Stimulated activated CD8-positive, alpha-beta memory T cell treated with anti-CD3 and anti-CD28 coated beads, Interleukin-7, amount 100 ng/mL, for 24 hours (primary cell): ENCODE data around the gene XNDC1N.
A peak's percentile ranks its signal among the peaks of the same experiment; 100 is the strongest.
"Not testable (repeated sequence)": the region's sequence is repeated elsewhere in the genome, so short reads cannot be mapped to it uniquely, and the experiment has no call there.

ENCODE experiments used
- DNase-seq: peaks from one replicate; pipeline ENCODE4 v3.0.0-alpha.2; 2020; ENCODE audit warnings: low read depth

Gene XNDC1N

DNA sequence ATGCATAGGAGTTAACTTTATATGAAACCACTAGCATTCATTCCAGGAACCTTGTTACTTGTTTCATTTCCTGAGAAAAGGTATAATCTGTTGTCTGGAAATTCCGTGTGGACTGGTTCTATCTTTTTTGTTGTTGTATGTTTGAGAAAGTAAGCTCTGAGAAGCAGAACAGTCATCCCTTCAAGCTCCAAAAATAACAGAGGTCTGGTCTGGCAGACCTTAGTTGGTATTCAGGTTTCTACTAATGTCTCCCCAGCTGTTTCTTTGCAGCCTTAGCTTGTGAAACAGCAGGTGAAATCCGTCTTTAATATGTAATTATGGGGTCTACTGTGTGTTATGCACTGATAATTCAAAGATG is 2.8 kb upstream of the XNDC1N start:
- DNase-seq = no peak

DNA sequence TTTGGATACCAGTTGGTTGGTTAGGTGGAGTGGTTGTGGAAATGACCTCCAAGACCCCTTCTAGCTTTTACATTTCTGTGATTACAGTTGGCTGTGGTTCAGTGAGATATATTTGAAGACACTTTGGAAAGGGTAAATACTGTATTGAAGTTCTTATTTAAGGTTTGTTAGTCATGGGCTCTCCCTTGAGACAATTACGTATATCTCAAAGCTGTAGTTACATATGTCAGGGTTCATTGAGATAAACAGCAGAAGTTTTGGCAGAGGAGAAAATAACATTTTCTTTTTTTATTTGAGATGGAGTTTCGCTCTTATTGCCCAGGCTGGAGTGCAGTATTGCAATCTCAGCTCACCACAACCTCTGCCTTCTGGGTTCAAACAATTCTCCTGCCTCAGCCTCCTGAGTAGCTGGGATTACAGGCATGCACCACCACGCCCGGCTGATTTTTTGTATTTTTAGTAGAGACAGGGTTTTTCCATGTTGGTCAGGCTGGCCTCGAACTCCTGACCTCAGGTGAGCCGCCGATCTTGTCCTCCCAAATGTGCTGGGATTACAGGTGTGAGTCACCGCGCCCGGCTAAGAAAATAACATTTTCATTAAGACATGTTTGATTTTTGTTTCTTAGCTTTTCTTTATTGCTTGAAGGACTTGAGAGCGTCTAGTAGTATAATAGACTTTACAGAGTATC is 2.3 kb upstream of the XNDC1N start:
- no peak for DNase-seq

DNA sequence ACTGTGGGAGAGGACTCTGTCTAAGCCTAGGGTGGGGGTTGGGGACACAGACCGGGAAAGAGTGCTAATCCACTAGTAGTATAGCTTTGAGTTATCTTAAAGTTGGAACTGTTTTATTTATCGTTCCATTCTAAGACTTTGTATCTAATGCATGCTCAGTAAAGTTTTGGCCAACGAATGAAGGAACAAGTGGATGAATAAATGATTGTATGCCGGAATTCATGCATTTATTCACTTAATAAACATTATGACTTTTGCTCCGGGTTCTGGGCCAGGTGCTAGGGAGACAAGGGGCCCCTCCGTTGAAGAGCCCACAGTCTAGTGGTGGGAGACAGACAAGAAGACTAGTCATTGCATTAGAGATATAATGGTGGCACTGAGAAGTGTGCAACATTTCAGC is 1.1 kb upstream of the XNDC1N start:
- DNase-seq = no peak

- peak; percentile 98 for DNase-seq
Observed at GRCh38 chr11:71928737-71929443, 496 bp upstream of the XNDC1N start, which contains the start of gene RNF121. TSS of gene RNF121 (plus strand) at chr11:71929046. CDS start at chr11:71929062, 16 bp downstream.

DNA sequence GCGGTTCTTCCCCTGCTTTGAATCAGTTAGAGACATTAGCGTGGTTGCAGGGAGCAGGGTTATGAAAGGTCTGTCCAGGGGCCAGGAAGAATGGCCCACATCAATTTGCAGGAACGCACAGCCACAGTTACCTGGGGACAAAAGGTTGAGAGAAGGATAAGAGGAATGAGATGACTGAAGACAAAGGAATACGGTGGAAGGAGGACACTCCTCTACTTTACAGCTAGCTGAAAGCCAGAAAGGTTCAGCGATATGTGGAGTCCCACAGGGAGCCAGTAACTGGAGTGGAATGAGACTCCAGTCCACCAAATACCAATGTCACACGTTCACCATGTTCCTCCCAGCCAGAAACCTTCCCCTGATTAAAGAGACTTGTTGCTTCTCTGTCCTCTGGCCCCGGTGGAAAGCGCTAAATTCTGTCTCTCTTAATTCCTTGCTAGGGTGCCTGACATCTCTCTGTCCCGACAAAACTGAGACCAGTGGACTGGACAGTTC is 10.7 kb downstream of the XNDC1N start:
- no peak for DNase-seq

DNA sequence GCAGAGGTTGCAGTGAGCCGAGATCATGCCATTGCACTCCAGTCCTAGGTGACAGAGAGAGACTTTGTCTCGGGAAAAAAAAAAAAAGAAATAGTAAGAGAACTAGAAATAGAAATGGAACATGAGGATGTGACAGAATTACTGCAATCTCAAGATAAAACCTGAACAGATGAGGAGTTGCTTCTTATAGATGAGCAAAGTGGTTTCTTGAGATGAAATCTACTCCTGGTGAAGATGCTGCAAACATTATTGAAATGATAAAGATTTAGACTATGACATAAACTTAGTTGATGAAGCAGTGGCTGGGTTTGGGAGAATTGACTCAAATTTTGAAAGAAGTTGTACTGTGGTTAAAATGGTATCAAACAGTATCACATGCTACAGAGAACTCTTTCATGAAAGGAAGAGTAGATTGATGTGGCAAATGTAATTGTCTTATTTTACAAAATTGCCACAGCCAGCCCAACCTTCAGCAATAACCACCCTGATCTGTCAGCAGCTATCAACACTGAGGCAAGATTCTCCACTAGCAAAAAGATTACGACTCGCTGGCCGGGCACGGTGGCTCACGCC is 13.7 kb downstream of the XNDC1N start:
- DNase-seq = no peak

DNA sequence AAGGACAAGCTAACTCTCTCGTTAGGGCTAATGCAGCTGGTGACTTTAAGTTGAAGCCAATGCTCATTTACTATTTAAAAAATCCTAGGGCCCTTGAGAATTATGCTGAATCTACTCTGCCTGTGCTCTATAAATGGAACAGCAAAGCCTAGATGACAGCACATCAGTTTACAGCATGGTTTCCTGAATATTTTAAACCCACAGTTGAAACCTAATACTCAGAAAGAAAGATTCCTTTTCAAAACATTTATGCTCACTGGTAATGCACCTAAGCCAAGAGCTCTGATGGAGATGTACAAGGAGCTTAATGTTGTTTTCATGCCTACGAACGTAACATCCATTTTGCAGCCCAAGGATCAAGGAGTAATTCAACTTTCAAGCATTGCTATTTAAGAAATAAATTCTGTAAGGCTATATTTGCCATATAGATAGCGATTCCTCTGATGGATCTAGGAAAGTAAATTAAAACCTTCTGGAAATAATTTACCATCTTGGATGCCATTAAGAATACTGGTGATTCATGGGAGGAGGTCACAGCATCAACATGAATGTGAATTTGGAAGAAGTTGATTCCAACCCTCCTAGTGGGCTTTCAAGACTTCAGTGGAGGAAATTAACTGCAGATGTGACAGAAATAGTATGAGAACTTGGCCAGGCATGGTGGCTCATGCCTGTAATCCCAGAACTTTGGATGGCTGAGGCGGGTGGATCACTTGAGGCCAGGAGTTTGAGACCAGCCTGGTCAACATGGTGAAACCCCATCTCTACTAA is 14.5 kb downstream of the XNDC1N start:
- DNase-seq = no peak

- DNase-seq = not testable (repeated sequence)
Observed at GRCh38 chr11:71911986-71912340, 16.4 kb downstream of the XNDC1N start.

DNA sequence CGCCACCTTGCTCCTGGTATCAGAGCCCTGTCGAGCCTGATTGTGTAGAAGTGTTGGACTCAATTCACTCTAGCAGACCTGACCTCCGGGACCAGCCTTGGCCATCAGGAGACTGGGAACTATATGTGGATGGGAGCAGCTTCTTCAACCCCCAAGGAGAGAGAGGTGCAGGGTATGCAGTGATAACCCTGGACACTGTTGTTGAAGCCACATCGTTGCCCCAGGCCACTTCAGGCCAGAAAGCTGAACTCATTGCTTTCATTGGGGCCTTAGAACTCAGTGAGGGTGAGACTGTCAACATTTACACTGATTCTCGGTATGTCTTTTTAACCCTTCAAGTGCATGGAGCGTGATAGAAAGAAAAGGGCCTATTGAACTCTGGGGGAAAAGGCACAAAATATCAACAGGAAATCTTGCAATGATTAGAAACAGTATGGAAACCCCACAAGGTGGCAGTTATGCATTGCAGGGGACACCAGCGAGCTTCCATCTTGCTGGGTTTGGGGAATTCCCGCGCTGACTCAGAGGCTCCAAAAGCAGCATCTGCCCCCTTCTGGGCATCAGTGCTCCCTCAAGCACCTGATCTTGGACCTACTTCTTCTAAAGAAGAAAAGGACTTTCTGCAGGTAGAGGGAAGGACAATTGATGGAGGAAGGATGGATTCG is 16.9 kb downstream of the XNDC1N start:
- DNase-seq = peak; percentile 49

GRCh38 chr11:71910775-71911174 is 17.6 kb downstream of the XNDC1N start:
- not testable (repeated sequence) for DNase-seq

DNA sequence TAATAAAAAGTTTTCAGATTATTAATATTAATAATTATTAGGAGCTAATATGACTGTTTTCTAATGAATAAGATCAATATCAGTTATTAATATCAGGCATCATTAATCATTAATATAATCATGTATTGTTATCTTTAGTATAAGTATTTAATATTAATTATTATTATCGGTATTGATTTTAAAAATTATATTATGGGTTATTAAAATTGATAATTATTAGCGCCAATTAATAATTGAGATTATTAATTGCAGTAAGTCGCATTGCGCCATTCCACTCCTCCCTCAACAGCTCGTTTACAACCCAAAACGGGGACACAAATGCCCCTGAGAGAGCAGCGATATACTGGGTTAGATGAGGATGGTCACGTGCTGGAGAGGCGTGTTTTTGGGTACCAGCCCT is 20.2 kb downstream of the XNDC1N start:
- no peak for DNase-seq

GRCh38 chr11:71901137-71901536 is 27.3 kb downstream of the XNDC1N start:
- DNase-seq = not testable (repeated sequence)

DNA sequence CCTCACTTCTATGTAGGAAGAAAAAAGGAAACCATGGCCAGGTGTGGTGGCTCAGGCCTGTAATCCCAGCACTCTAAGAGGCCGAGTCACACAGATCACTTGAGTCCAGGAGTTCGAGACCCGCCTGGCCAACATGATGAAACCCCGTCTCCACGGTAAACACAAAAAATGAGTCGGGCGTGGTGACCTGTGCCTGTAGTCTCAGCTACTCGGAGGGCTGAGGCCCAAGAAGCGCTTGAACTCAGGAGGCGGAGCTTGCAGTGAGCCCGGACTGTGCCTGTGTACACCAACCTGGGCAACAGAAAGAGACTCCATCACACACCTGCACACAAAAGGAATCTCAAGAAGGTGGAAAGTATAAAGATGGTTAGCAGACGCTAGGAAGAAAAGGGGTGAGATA is 32.4 kb downstream of the XNDC1N start:
- no peak for DNase-seq

DNA sequence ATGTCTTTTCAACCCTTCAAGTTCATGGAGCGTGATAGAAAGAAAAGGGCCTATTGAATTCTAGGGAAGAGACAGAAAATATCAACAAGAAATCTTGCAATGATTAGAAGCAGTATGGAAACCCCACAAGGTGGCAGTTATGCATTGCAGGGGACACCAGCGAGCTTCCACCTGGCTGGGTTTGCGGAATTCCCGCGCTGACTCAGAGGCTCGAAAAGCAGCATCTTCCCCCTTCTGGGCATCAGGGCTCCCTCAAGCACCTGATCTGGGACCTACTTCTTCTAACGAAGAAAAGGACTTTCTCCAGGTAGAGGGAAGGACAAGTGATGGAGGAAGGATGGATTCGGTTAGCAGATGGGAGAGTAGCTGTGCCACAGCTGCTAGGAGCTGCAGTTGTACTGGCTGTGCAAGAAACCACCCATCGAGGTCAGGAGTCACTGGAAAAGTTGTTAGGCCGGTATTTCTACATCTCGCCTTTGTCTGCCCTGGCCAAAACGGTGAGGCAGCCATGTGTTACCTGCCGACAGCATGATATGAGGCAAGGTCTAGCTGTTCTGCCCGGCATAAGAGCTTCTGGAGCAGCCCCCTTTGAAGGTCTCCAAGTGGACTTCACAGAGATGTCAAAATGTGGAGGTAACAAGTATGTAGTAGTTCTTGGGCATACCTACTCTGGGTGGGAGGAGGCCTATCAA is 39.1 kb downstream of the XNDC1N start:
- not testable (repeated sequence) for DNase-seq

- DNase-seq = not testable (repeated sequence)
Observed at GRCh38 chr11:71888335-71889010, 39.9 kb downstream of the XNDC1N start.

GRCh38 chr11:71885806-71886205 is 42.6 kb downstream of the XNDC1N start:
- DNase-seq = not testable (repeated sequence)
